ENCODE data around the gene SAXO2. TPM values are rescaled to one million over a fixed set of nuclear protein-coding genes. Genes with fewer than 3 reads are reported as not detected.
"Not testable (repeated sequence)": the region's sequence is repeated elsewhere in the genome, so short reads cannot be mapped to it uniquely, and the experiment has no call there.

SAXO2 gene
- total RNA-seq, 1 donor from 2014 or later = 0.17 TPM

DNA sequence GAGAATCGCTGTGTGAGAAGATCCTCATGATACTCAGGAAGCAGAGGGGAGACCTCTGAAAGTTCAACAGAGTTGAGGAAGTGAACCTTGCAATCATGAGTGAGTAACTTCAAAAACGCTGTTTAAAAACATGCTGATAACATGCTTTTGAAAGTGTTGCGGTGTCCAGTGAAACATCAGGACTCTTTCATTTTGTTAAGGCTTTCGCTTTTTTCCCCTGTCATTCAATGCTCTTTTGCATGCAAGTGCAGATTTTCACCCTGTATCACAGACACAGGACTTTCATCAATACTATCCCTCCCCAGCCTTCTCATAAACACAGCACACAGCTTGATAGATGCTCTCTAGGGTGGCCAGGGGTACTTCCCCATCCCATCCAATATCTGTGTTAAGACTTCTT lies 23.9 kb downstream of the SAXO2 start:
- not testable (repeated sequence) for DNase-seq

DNA sequence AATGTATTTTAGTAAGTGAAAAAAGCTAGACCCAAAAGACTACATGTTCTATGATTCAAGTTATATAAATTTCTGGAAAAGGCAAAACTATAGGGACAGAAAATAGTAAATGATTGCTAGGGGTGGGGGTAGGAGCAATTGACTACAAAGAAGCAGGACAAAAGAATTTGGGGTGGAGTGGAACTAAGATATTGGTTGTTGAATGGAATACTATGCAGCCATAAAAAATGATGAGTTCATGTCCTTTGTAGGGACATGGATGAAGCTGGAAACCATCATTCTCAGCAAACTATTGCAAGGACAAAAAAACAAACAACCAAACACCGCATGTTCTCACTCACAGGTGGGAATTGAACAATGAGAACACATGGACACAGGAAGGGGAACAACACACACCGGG lies 25.6 kb downstream of the SAXO2 start:
- DNase-seq = not testable (repeated sequence)

DNA sequence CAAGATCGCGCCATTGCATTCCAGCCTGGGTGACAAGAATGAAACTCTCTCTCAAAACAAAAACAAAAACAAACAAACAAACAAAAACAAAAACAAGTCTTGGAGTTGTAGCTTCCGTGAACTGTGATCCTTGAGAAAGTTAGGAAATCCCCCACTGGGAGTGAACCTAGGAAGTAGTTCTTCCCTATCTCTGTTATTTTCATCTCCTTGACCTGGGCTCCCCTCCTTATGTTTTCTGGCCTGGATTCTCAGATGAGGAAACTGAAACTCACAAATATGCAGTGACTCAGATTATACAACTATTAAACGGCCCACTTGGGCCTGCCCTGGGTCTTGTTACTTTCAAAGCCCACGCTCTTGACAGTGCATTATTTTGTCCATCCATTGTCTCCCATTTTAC lies 29.7 kb downstream of the SAXO2 start:
- DNase-seq = no peak

DNA sequence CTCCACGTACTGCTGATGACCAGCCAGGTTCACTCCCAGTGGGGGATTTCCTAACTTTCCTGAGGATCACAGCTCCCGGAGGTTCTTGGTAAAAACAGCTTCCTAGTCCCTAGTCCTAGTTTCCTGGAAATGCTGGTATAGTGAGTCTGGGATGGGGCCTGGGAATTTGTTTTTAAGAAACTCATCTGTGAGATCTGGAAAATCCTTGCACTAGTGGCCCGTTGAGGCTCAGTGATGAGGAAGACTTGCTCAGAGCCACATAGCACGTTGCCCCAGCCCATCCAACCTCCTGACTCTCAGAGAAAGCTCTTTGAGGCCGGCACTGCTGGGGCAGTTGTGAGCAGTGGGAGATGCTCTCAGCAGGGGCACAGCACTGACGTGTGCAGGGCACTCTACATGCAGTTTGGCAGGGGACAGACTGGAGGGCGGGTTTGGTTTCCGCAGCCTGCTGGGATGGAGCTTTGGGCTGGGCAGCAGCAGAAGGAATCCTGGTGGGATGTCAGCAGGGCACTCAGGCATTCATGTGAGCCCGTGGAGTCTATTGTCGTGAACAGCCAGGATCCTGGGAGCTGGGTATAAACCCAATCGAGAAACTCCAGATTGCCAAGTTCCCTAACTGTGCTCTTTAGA lies 31.6 kb downstream of the SAXO2 start:
- no peak for DNase-seq

DNA sequence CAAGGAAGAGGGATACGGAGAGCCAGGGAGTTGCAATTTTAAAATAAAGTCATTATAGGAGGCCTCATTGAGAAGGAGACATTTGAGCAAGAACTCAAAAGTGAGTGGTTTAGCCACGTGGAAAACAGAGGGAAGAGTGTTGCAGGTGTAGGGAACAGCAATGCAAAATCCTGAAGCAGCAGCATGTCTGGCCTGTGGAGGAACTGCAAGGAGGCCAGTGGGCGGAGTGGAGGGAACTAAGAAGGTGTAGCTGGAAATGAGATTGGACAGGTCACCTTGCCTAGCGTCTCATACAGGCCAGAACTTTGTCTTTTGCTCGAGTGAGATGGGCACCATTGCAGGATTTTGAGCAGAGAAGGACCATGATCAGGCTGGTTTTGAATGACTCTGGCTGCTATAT lies 34.9 kb downstream of the SAXO2 start:
- DNase-seq = no peak

DNA sequence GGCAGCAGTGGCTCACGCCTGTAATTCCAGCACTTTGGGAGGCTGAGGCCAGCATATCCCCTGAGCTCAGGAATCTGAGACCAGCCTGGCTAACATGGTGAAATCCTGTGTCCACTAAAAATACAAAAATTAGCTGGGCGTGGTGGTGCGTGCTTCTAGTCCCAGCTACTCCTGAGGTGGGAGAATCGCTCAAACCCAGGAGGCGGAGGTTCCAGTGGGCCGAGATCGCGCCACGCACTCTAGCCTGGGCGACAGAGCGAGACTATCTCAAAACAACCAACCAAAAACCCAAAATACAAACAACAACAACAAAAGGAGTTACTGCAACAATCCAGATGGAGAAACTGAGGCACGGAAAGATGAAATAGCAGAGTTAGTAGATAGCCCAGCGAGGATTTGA lies 35.4 kb downstream of the SAXO2 start:
- DNase-seq = no peak

DNA sequence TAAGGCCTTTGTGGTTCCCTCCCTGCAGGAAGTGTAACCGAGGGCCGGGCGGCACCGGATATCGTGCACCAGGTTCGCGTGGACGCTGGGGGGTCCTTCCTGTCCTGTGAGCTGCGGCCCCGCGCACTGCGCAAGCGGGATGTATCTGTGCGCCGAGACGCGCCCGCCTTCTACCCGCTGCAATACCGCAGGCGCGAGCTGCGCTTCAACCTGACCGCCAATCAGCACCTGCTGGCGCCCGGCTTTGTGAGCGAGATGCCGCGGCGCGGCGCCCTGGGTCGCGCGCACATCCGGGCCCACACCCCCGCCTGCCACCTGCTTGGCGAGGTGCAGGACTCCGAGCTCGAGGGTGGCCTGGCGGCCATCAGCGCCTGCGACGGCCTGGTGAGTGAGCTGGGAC lies 35.9 kb downstream of the SAXO2 start:
- DNase-seq = peak; percentile 13

DNA sequence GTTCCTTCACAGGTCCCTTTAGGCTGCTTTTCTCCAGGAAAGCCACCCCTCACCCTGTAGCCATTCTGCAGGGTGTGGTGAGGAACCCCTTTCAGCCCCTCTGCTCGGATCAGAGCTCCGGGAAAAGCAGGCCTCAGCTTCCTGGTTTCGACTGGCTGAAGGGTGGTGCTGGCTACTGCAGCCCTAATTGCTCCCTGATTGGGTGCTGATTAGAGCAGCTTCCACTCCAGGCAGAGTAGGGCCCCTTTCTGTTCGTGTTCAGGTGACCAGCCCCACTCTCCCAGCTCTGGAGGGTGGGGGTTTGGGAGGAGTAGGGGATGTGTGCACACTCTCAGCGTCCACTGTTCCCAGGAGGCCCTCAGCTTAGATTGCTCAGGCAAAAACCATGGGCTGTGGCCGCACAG lies 36.9 kb downstream of the SAXO2 start:
- not testable (repeated sequence) for DNase-seq

DNA sequence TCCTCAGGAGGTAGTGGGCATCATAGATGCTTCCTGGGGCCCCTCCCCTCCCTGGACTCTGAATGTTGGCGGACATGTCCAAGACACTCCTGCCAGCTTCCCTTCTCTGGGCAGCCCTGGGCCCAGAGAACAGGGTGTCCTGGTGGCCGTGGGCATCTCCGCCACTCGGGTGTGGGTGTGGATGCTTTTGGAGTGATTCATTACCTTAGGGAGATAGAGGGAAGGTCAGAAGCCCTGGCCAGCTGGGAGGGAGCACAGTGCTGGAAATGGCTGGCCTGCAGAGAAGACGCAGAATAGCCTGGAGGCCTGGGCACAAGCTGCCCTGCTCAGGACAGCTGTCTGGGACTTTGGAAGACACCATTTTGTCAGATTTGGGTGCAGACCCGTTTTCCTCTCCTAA lies 37.7 kb downstream of the SAXO2 start:
- DNase-seq = not testable (repeated sequence)

DNA sequence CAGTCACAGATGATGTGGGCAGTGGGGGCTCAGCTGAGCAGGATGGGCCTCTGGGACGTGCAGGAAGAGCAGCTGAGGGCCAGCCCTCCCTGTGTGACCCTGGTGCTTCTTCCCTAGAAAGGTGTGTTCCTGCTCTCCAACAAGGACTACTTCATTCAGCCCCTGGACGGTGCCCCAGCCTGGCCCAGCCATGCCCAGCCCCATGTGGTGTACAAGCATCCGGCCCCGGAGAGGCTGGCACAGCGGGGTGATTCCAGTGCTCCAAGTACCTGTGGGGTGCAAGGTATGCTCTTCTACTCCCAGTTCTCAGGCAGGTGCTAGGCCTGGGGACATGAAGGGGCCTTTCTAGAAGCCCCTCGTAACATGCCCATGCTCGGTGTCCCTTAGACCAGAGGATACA lies 38.3 kb downstream of the SAXO2 start:
- DNase-seq = no peak

DNA sequence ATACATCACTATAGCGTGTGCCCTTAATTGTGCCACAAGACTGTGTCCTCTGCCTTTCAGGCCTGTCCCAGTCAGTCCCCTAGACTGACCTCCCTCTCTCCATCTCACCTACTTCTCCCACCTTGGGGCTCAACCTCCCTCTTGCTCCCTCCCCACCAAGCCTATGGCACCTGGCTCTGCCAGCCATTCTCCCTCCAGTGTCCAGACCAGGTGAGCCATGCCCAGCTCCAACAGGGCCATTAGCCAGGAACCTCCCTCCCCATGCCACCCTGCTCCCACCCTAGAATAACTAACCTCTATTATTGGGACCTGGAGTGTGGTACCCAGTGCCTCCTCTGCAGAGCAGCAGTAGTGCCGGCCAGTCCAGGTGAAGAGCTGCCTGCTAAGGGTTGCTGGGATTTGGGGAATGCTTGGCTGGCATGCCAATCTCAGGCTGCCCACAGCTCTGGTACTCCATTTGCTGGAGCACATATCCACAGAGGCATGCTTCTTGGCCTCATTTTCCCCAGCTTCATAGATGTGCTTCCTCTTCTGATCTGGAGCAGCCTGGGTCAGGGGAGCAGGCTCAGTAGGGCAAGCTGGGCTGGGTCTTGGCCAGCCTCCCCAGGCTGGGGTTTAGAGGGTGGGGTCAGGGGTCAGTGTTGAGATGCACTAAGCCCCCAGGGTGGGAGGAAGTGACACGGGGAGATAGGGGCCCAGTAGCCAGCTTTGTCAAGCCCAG lies 38.8 kb downstream of the SAXO2 start:
- DNase-seq = no peak

DNA sequence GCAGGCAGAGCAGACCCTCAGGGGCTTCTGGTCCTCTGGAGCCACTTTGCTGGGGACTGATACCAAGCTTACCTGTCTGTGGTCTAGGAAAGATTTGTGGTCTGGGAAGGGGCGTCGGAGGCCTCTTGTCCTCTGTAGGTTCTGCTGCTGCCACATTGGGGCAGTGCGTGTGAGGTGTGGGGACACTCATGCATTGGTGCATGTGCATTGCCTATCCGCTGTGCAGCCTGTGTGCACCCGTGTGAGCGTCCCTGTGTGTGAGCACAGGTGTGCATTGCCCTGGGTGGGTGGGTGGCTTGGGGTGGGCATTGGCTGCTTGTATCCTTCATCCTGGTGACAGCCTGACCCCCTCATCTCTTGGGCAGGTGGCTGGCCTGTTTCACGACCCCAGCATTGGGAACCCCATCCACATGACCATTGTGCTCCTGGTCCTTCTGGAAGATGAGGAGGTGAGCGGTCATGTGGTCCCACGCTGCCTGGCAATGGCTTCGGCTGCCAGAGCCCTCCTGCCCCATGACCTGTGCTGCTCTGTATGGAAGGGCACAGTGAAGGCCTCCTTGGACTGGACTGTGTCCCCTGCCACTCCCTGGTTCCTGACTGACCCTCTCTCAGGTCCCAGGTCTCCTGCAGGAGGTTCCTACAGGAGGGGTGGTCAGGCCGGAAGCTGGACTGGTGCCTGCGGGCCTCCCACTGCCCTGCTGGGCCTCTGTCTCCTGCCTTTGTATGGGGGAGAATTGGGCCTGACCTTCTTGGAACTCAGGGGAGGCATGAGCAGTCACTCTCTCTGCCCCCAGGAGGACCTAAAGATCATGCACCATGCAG lies 41.5 kb downstream of the SAXO2 start:
- DNase-seq = no peak

DNA sequence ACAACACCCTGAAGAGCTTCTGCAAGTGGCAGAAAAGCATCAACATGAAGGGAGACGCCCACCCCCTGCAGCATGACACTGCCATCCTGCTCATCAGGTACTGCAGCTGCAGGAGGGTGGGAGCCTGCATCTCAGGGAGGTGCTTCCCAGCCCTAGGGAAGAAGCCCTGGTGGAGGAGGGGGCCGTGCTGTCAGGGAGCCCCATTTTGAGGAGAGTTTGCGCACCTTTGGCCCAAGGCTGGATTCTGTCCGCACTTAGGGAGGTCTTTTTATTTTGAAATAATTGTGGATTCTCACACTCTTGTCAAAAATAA lies 42.1 kb downstream of the SAXO2 start:
- no peak for DNase-seq

DNA sequence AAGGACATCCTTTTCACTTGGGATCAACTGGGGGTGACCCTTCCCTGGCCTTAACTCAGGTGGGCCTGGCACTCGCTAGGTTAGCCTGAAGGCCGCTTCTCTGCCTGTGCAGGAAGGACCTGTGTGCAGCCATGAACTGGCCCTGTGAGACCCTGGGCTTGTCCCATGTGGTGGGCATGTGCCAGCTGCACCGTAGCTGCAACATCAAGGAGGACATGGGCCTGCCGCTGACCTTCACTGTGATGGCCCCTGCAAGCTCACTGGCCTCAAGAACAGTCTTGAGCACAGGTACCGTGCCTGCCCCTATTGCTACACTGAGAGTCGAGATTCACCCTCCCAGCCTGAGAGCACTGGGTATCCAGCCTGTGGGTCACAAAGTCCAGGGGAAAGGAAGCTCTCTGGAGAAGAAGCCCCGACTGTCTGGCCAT lies 43.0 kb downstream of the SAXO2 start:
- DNase-seq = no peak

DNA sequence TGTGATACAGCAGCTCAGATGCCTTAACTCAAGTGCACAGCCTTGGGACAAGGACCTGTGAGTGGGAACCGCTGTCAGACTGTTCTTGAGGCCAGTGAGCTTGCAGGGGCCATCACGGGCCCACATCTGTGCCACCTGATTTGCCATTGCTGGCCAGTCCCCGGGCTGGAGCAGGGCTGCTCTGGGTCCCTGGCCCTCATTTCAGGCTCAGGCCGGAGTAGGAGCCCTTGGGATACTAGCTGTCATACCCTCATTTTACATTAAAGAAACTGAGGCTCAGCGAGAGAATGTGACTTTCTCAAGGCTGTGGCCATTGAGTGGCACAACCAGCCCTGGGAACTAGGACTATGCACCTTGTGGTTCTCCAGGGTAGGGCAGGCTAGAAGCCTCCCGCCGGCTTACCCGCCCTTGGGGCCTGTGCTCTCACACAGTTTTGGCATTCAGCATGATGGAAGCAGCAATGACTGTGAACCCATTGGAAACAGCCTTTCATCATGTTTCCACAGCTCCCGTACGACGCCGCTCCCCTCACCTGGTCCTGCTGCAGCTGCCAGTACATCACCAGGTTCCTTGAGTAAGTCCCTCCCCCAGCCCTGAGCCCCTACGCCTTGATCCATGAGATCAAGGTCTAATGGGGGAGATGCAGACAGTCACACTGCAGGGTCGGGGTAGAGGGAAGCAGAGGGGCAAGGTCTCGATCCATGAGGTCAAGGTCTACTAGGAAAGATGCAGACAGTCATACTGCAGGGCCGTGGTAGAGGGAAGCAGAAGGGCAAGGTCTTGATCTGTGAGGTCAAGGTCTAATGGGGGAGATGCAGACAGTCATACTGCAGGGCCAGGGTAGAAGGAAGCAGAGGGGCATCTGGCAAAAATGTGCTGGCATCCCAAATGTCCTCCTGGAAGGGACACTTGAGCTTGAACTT lies 44.4 kb downstream of the SAXO2 start:
- DNase-seq = no peak

DNA sequence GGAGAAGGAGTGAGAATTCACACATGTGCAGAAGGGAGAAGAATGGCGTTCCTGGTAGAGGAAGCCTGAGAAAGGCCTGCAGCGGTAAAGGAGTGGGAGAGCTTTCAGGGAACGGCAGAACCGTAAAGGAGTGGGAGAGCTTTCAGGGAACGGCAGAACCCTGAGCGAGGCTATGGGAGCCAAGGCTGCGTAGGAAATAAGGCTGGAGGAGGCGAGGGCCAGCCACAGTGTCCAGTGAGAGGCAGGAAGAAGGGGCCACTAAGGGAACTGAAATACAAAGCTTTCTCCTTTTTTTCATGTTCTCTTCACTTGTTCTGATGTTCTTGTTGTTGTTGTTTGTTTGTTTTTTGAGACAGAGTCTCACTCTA lies 45.1 kb downstream of the SAXO2 start:
- no peak for DNase-seq

DNA sequence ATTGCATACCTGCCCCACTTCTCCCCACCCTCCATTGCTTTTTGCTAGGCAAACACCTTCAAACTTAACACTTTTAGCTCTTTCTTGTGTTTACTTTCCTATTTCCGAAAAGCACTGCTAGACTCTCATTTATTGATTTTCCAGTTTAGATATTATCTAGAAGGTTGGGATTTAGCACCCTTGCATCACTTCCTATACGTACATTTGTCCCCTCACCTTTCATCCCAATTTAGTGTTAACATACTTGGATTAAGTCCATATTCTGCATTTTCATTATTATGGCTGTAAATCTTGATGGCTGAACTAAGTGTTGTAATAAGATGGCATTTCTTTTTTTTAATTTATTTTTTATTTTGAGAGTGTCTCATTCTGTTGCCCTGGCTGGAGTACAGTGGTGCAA lies 47.2 kb downstream of the SAXO2 start:
- DNase-seq = no peak

DNA sequence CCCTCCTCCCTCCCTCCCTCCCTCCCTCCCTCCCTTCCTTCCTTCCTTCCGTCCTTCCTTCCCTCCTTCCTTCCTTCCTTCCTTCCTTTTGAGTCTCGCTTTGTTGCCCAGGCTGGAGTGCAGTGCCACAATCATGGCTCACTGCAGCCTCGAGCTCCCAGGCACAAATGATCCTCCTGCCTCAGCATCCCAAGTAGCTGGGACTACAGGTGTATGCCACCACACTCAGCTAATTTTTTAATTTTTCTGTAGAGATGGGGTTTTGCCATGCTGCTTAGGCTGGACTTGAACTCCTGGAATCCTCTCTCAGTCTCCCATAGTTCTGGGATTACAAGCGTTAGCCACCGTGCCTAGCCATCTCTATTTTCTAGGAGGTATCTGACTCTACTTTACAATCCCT lies 48.7 kb downstream of the SAXO2 start:
- not testable (repeated sequence) for DNase-seq

DNA sequence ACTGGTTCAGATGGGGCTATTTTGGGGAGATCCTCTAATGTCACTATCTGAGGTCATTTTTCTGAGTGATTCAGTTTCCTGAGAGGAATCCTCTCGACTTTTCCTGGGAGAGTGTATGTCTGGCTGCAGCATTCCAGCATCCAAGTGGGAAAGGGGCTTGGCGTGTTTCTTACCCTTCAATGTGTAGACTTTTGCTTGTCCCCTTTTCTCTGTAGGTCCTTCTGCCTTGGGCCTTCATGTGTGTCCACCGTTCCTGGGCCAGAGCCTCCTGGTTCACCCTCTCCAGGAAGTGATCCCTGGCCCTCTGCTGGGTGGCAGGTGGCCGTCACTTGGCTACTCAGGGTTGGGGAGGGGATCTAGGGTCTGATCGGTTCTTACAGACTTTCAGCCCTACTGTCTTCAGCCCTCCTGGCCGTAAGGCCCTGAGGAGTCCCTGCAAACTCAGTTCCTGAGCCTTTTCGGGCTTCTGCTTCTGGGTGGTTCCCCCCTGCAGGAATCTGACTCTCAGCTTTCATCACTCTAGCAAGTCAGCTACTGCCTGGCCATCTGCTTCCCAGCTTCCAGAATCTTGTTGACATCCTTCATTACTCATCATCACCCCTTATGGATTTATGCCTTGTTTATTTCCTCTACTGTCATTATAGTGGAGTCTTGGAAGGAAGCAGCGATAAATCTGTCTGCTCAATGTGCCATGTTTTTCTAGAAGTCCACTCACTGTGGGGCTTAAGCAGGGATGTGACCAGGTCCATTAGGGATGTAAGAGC lies 50.1 kb downstream of the SAXO2 start:
- DNase-seq = peak; percentile 65

DNA sequence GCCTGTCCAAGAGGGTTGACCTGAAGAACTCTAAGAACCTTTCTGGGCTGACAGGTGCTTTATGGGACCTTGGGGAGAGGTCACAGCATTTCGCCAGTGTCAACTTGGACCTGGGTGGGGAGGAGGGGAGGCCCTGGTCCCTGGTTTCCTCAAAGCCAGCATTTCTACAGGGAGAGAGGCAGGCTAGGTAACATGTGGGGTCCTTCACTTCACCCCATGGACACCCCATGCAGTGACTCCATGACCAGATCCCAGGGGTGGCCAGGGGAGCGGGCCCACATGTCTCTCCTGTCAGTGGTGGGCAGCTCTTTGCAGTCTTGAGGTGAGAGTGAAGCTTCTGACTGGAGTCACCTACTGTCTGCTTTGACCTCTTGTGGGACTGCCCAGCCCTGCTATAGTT lies 50.8 kb downstream of the SAXO2 start:
- DNase-seq = no peak

DNA sequence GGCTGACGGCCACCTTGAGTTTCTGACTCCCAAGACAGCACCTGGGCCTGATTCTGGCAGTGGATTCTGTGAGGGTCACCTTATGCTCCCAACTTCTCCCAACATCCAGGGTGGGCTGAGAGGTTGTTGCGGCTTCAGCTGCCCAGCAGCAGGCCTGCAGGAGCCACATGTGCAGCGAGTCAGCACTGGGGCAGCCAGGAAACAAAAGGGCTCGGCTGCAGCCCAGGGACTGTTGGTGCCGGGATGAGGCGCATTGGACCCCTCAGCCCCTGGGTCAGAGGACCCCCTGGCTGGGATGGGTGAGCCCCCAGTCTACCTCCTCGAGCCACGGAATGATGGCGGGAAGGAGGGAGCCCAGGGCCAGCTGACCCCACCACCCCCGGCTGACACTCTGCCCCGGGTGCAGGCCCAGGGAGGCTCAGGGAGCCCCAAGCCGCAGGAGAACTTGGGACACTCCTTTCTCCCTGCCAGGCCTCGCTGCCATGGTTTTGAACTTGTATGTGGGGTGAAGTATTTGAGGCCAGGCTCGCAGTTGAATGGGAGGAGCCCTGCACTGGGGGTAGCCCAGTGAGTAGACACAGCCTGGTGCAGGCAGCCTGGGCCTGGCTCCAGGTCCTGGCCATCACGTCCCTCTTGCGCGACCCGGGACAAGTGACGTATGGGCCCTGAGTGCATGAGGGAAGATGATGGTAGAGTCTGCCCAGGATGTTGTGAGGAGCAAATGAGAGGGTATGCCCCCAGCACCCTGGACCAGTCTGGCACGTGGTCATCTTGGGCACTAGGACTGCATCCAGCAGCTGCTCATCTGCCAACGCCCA lies 51.5 kb downstream of the SAXO2 start:
- DNase-seq = not testable (repeated sequence)

Data from dermis blood vessel endothelial cell (primary cell).